BLaER1 treated with 17β-estradiol and CSF1 and Interleukin-3, amounts not matched to agents 10 nM and 100 nM (cell line): ENCODE measurements around the gene CDKAL1.

Source experiments
- H3K27ac ChIP-seq, 11 experiments: shearing (Covaris generic); formaldehyde crosslinking; 2 replicates each; pipeline ENCODE4 v1.8.1; 2022
- H3K27me3 ChIP-seq, 11 experiments: shearing (Covaris generic); formaldehyde crosslinking; 2 replicates each; pipeline ENCODE4 v1.8.1; 2022
- H3K36me3 ChIP-seq, 11 experiments: shearing (Covaris generic); formaldehyde crosslinking; 2 replicates each; pipeline ENCODE4 v1.8.1; 2022
- H3K4me1 ChIP-seq, 10 experiments: shearing (Covaris generic); formaldehyde crosslinking; 2 replicates each; pipeline ENCODE4 v1.8.1; 2022
- H3K4me2 ChIP-seq, 11 experiments: shearing (Covaris generic); formaldehyde crosslinking; 2 replicates each; pipeline ENCODE4 v1.8.1; 2022
- H3K4me3 ChIP-seq, 10 experiments: shearing (Covaris generic); formaldehyde crosslinking; 2 replicates each; pipeline ENCODE4 v1.8.1; 2022
- H3K9ac ChIP-seq, 11 experiments: shearing (Covaris generic); formaldehyde crosslinking; 2 replicates each; pipeline ENCODE4 v1.8.1; 2022
- H3K9me3 ChIP-seq, 11 experiments: shearing (Covaris generic); formaldehyde crosslinking; replicated peaks in 1 of 11; 2 replicates each; pipeline ENCODE4 v1.8.1; 2022
- H4K20me1 ChIP-seq, 11 experiments: shearing (Covaris generic); formaldehyde crosslinking; 2 replicates each; pipeline ENCODE4 v1.8.1; 2022
- Cebpa-rat ChIP-seq, 11 experiments: shearing (Covaris generic); IDR thresholded peaks; 2 replicates each; pipeline ENCODE4 v1.8.1; 2022

Gene CDKAL1

GRCh38 chr6:21128601-21129000, 594.3 kb downstream of the CDKAL1 start:
- peaks cover 12 to 20% (median 14%) of the 10 kb centered on the region in 10 experiments for H3K4me1 ChIP-seq
- H3K4me2 ChIP-seq, result no peak overlapping the region
- no peaks in the 10 kb centered on the region for H3K9me3 ChIP-seq
- H3K27ac ChIP-seq, result no peak overlapping the region
- H3K9ac ChIP-seq, result no peak overlapping the region
- H4K20me1 ChIP-seq, result no peaks in the 10 kb centered on the region
- no peaks in the 10 kb centered on the region for H3K27me3 ChIP-seq
- no peaks in the 10 kb centered on the region for H3K36me3 ChIP-seq
- no peak overlapping the region for H3K4me3 ChIP-seq
- TF ChIP-seq Cebpa-rat (IDR thresholded peaks at IDR 0.05), result no peak

GRCh38 chr6:21131406-21131805, 597.1 kb downstream of the CDKAL1 start:
- Histone ChIP-seq H3K36me3 (no peaks in the 10 kb centered on the region; a peak in 1 of 22 replicates), H3K9me3 (no peaks in the 10 kb centered on the region), H3K27me3 (no peaks in the 10 kb centered on the region), H3K4me3 (no peak overlapping the region), H3K4me2 (no peak overlapping the region), H3K9ac (no peak overlapping the region), H3K4me1 (peaks cover 13 to 33% (median 18%) of the 10 kb centered on the region in 10 experiments), H4K20me1 (no peaks in the 10 kb centered on the region), H3K27ac (no peak overlapping the region)
- TF ChIP-seq Cebpa-rat (IDR thresholded peaks at IDR 0.05), result no peak

GRCh38 chr6:21132446-21132845, 598.2 kb downstream of the CDKAL1 start:
- Histone ChIP-seq H3K4me1 (peaks cover 13 to 33% (median 18%) of the 10 kb centered on the region in 10 experiments), H3K27ac (peak overlapping the region in 3 of 11 experiments; percentile 26 to 44 (median 41); a peak in 3 of 22 replicates), H3K4me2 (peak overlapping the region; percentile 17 to 86 (median 71); a peak in 20 of 22 replicates), H4K20me1 (no peaks in the 10 kb centered on the region), H3K9ac (peak overlapping the region in 2 of 11 experiments; percentile 44 to 49; a peak in 3 of 22 replicates), H3K9me3 (no peaks in the 10 kb centered on the region), H3K27me3 (no peaks in the 10 kb centered on the region), H3K36me3 (no peaks in the 10 kb centered on the region; a peak in 1 of 22 replicates), H3K4me3 (peak overlapping the region in 2 of 10 experiments; percentile 37 to 44; a peak in 2 of 20 replicates)
- TF ChIP-seq Cebpa-rat (IDR thresholded peaks at IDR 0.05), result no peak

GRCh38 chr6:21132856-21133838, 598.9 kb downstream of the CDKAL1 start:
- Histone ChIP-seq H3K4me1 (peaks cover 13 to 33% (median 18%) of the 10 kb centered on the region in 10 experiments), H3K9me3 (no peaks in the 10 kb centered on the region), H3K4me3 (peak overlapping the region in 2 of 10 experiments; percentile 37 to 44; a peak in 2 of 20 replicates), H3K4me2 (peak overlapping the region; percentile 17 to 86 (median 71); a peak in 21 of 22 replicates), H3K36me3 (no peaks in the 10 kb centered on the region; a peak in 1 of 22 replicates), H4K20me1 (no peaks in the 10 kb centered on the region), H3K27ac (peak overlapping the region in 6 of 11 experiments; percentile 6 to 44 (median 34); a peak in 6 of 22 replicates), H3K9ac (peak overlapping the region in 3 of 11 experiments; percentile 13 to 49 (median 44); a peak in 6 of 22 replicates), H3K27me3 (no peaks in the 10 kb centered on the region)
- no peak for TF ChIP-seq Cebpa-rat (IDR thresholded peaks at IDR 0.05)

GRCh38 chr6:21133901-21134300, 599.6 kb downstream of the CDKAL1 start:
- Histone ChIP-seq H4K20me1 (no peaks in the 10 kb centered on the region), H3K27me3 (no peaks in the 10 kb centered on the region), H3K4me3 (no peak overlapping the region), H3K9ac (no peak overlapping the region), H3K4me1 (peaks cover 13 to 33% (median 18%) of the 10 kb centered on the region in 10 experiments), H3K4me2 (peak overlapping the region in 6 of 11 experiments; percentile 71 to 86 (median 76); a peak in 12 of 22 replicates), H3K9me3 (no peaks in the 10 kb centered on the region), H3K36me3 (peaks cover 0 to 1% (median 0%) of the 10 kb centered on the region in 11 experiments; a peak in 1 of 22 replicates), H3K27ac (no peak overlapping the region)
- no peak for TF ChIP-seq Cebpa-rat (IDR thresholded peaks at IDR 0.05)

- Histone ChIP-seq H3K36me3 (peaks cover 0 to 6% (median 0%) of the 10 kb centered on the region in 11 experiments; a peak in 2 of 22 replicates), H3K9ac (no peak overlapping the region), H3K27ac (no peak overlapping the region), H3K9me3 (no peaks in the 10 kb centered on the region), H3K4me2 (peak overlapping the region in 4 of 11 experiments; percentile 76 to 86 (median 76); a peak in 7 of 22 replicates), H4K20me1 (no peaks in the 10 kb centered on the region), H3K27me3 (no peaks in the 10 kb centered on the region), H3K4me1 (peaks cover 13 to 33% (median 18%) of the 10 kb centered on the region in 10 experiments), H3K4me3 (no peak overlapping the region)
- no peak for TF ChIP-seq Cebpa-rat (IDR thresholded peaks at IDR 0.05)
Measured at GRCh38 chr6:21134356-21134755, 600.1 kb downstream of the CDKAL1 start.

GRCh38 chr6:21135484-21136013, 601.3 kb downstream of the CDKAL1 start:
- no peaks in the 10 kb centered on the region for H3K27me3 ChIP-seq
- H4K20me1 ChIP-seq, result no peaks in the 10 kb centered on the region
- no peak overlapping the region for H3K4me3 ChIP-seq
- no peak for TF ChIP-seq Cebpa-rat (IDR thresholded peaks at IDR 0.05)
- peaks cover 0 to 14% (median 0%) of the 10 kb centered on the region in 11 experiments; a peak in 4 of 22 replicates for H3K36me3 ChIP-seq
- H3K9me3 ChIP-seq, result peaks cover 0 to 5% (median 3%) of the 10 kb centered on the region in 11 experiments; a peak in 7 of 22 replicates
- H3K4me1 ChIP-seq, result peaks cover 13 to 33% (median 18%) of the 10 kb centered on the region in 10 experiments
- H3K4me2 ChIP-seq, result no peak overlapping the region
- H3K9ac ChIP-seq, result no peak overlapping the region
- H3K27ac ChIP-seq, result no peak overlapping the region

GRCh38 chr6:21137700-21138335, 603.6 kb downstream of the CDKAL1 start:
- TF ChIP-seq Cebpa-rat (IDR thresholded peaks at IDR 0.05), result no peak
- no peak overlapping the region for H3K4me3 ChIP-seq
- H3K9me3 ChIP-seq, result peaks cover 0 to 12% (median 6%) of the 10 kb centered on the region in 11 experiments; a peak in 7 of 22 replicates
- H3K27me3 ChIP-seq, result no peaks in the 10 kb centered on the region
- H3K4me1 ChIP-seq, result peaks cover 7 to 22% (median 14%) of the 10 kb centered on the region in 10 experiments
- H4K20me1 ChIP-seq, result no peaks in the 10 kb centered on the region
- peaks cover 0 to 22% (median 5%) of the 10 kb centered on the region in 11 experiments; a peak in 6 of 22 replicates for H3K36me3 ChIP-seq
- H3K9ac ChIP-seq, result no peak overlapping the region
- no peak overlapping the region for H3K27ac ChIP-seq
- H3K4me2 ChIP-seq, result no peak overlapping the region
